Measurements from ENCODE around the gene MAPK13. TPM values are rescaled to one million over a fixed set of nuclear protein-coding genes. Genes with fewer than 3 reads are reported as not detected.
"Not testable (repeated sequence)": the region's sequence is repeated elsewhere in the genome, so short reads cannot be mapped to it uniquely, and the experiment has no call there.

MAPK13 gene
- total RNA-seq, 4 donors from 2014 or later: 0.26 to 10.9 (median 3.0) TPM

- Histone ChIP-seq H3K27ac (no peak overlapping the region), H3K36me3 (no peaks in the 10 kb centered on the region), H3K4me3 (no peak overlapping the region), H3K9me3 (no peaks in the 10 kb centered on the region), H3K4me1 (no peaks in the 10 kb centered on the region), H3K27me3 (no peaks in the 10 kb centered on the region)
- TF ChIP-seq POLR2A (IDR thresholded peaks at IDR 0.05): no peak
- TF ChIP-seq CTCF (IDR thresholded peaks at IDR 0.05): peak; percentile 48 to 74 (median 62)
- peak; percentile 73 to 78 for DNase-seq
- intact Hi-C loops (cut with DNase I; ENCODE audit: low total_unique reads): loop anchor here (10.0 kb wide), 1 partner anchor 71 kb away; the partner anchor contains the start of gene BRPF3
Measured at GRCh38 chr6:36123270-36124139, 6.8 kb upstream of the MAPK13 start.

GRCh38 chr6:36124346-36124745 lies 6.0 kb upstream of the MAPK13 start:
- H3K4me3 ChIP-seq, H3K4me1 ChIP-seq, H3K27ac ChIP-seq, H3K36me3 ChIP-seq, H3K27me3 ChIP-seq, DNase-seq, H3K9me3 ChIP-seq: not testable (repeated sequence)
- intact Hi-C loops (cut with DNase I; ENCODE audit: low total_unique reads): loop anchor here (10.0 kb wide), 1 partner anchor 70 kb away; the partner anchor contains the start of gene BRPF3

GRCh38 chr6:36124881-36125280 lies 5.4 kb upstream of the MAPK13 start:
- TF ChIP-seq CTCF (IDR thresholded peaks at IDR 0.05): no peak
- TF ChIP-seq POLR2A (IDR thresholded peaks at IDR 0.05): no peak
- no peak for DNase-seq
- Histone ChIP-seq H3K4me1 (no peaks in the 10 kb centered on the region), H3K36me3 (no peaks in the 10 kb centered on the region), H3K27me3 (peaks cover 0 to 7% of the 10 kb centered on the region in 2 donors), H3K27ac (no peak overlapping the region), H3K9me3 (no peaks in the 10 kb centered on the region), H3K4me3 (no peak overlapping the region)
- intact Hi-C loops (cut with DNase I; ENCODE audit: low total_unique reads): loop anchor here (10.0 kb wide), 1 partner anchor 70 kb away; the partner anchor contains the start of gene BRPF3

- intact Hi-C loops (cut with DNase I; ENCODE audit: low total_unique reads): loop anchor here (10.0 kb wide), 1 partner anchor 69 kb away; the partner anchor contains the start of gene BRPF3
- Histone ChIP-seq H3K9me3 (no peaks in the 10 kb centered on the region), H3K36me3 (no peaks in the 10 kb centered on the region), H3K27me3 (peaks cover under 1 to 7% of the 10 kb centered on the region in 2 donors), H3K27ac (no peak overlapping the region), H3K4me1 (peaks cover 0 to 2% of the 10 kb centered on the region in 2 donors), H3K4me3 (no peak overlapping the region)
- DNase-seq: no peak
- no peak for TF ChIP-seq CTCF (IDR thresholded peaks at IDR 0.05)
- no peak for TF ChIP-seq POLR2A (IDR thresholded peaks at IDR 0.05)
Measured at GRCh38 chr6:36125575-36125974, 4.7 kb upstream of the MAPK13 start.

- intact Hi-C loops (cut with DNase I; ENCODE audit: low total_unique reads): loop anchor here (10.0 kb wide), 1 partner anchor 69 kb away; the partner anchor contains the start of gene BRPF3
- Histone ChIP-seq H3K36me3 (no peaks in the 10 kb centered on the region), H3K27me3 (peaks cover 3 to 7% of the 10 kb centered on the region in 2 donors), H3K27ac (no peak overlapping the region), H3K4me1 (peaks cover 0 to 8% of the 10 kb centered on the region in 2 donors), H3K4me3 (no peak overlapping the region), H3K9me3 (no peaks in the 10 kb centered on the region)
- no peak for TF ChIP-seq CTCF (IDR thresholded peaks at IDR 0.05)
- no peak for TF ChIP-seq POLR2A (IDR thresholded peaks at IDR 0.05)
- DNase-seq: no peak
Measured at GRCh38 chr6:36126121-36126520, 4.2 kb upstream of the MAPK13 start.

Measured in uterus (tissue), 4 donors.